Measurements from ENCODE around the gene MAP7D1. TPM values are rescaled to one million over a fixed set of nuclear protein-coding genes. Genes with fewer than 3 reads are reported as not detected.
A peak's percentile ranks its signal among the peaks of the same experiment; 100 is the strongest.

MAP7D1 gene
- total and polyA plus RNA-seq, 2 donors (not counting 3 experiments of a cell fraction or from before 2014, with no cell fraction given) = 69.7 to 193 TPM

- ChIA-PET POLR2A (no interaction called here), CTCF (interaction anchor here (0.8 to 1.5 kb wide), 6 partner anchors 8 to 50 kb away, joined by 3 to 5 read pairs (median 3); partner anchors contain the start of gene THRAP3)
- Histone ChIP-seq H3K79me2 (ENCODE audit: control insufficient read depth, insufficient read depth, low read length) (no peaks in the 10 kb centered on the region), H3K4me3 (replicated peaks in 1 of 3; ENCODE audit: insufficient read depth in 1 of 3, low read depth in 1 of 3, low read length in 3 of 3) (no peak overlapping the region), H4K20me1 (replicated peaks; ENCODE audit: control insufficient read depth, extremely low read depth, insufficient read depth, low read length) (no peaks in the 10 kb centered on the region), H3K9ac (replicated peaks; ENCODE audit: extremely low read depth, insufficient read depth, low read length) (no peak overlapping the region), H3K4me1 (ENCODE audit: control insufficient read depth, extremely low read depth, insufficient read depth, low read length) (no peaks in the 10 kb centered on the region), H3K36me3 (ENCODE audit: control insufficient read depth in 2 of 2, extremely low read depth in 1 of 2, insufficient read depth in 2 of 2, low read length in 2 of 2) (no peaks in the 10 kb centered on the region), H3K4me2 (ENCODE audit: insufficient read depth, low read length) (no peak overlapping the region), H2AFZ (ENCODE audit: low read depth, low read length) (no peak overlapping the region), H3K27ac (ENCODE audit: insufficient read depth, low read depth, low read length) (no peak overlapping the region), H3K9me3 (replicated peaks; ENCODE audit: control insufficient read depth, insufficient read depth, low read length) (no peaks in the 10 kb centered on the region), H3K9me1 (replicated peaks; ENCODE audit: control insufficient read depth, extremely low read depth, insufficient read depth, low read length) (no peaks in the 10 kb centered on the region), H3K27me3 (ENCODE audit: control insufficient read depth in 2 of 2, insufficient read depth in 2 of 2, low read length in 2 of 2) (no peaks in the 10 kb centered on the region)
- DNase-seq (ENCODE audit: low read depth, low spot score) (no peak), FAIRE-seq (peak; percentile 15)
- BruUV-seq (replicated peaks) = no TSS peak
- no peak for TF ChIP-seq POLR2AphosphoS5 (IDR thresholded peaks at IDR 0.05; ENCODE audit: insufficient read depth, low read depth, low read length)
- intact Hi-C loops (cut with micrococcal nuclease) = no loop called here
- dilution Hi-C loops (cut with MboI; ENCODE audit: extremely low pct_ligation_motif_present, low sequenced_read_pairs) = no loop called here
Observed at GRCh38 chr1:36211307-36211706, 55.3 kb downstream of the MAP7D1 start.

DNA sequence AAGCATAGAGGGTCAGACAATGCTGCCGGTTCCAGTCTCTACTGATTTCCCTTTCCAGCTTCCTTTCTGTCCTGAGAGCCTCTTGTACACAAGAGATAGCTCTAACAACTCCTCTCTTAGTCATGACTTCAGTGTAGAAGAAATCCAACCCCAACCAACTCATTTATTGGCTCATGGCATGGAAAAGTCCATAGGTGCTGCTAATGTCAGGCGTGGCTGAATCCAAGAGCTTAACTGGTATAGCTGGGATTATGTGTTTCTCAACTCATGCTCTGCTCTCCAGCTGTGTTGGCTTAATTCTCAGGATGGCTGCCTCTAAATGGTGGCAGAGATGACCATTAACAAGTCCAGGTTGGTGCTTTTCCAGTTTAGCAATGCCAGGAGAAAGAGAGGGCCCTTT is 55.9 kb downstream of the MAP7D1 start:
- ChIA-PET CTCF (interaction anchor here (0.8 to 1.5 kb wide), 5 partner anchors 10 to 51 kb away, joined by 3 to 5 read pairs (median 3); partner anchors contain the start of gene THRAP3), POLR2A (no interaction called here)
- Histone ChIP-seq H3K9me3 (replicated peaks; ENCODE audit: control insufficient read depth, insufficient read depth, low read length) (no peaks in the 10 kb centered on the region), H3K79me2 (ENCODE audit: control insufficient read depth, insufficient read depth, low read length) (no peaks in the 10 kb centered on the region), H3K9me1 (replicated peaks; ENCODE audit: control insufficient read depth, extremely low read depth, insufficient read depth, low read length) (no peaks in the 10 kb centered on the region), H3K27me3 (ENCODE audit: control insufficient read depth in 2 of 2, insufficient read depth in 2 of 2, low read length in 2 of 2) (no peaks in the 10 kb centered on the region), H3K9ac (replicated peaks; ENCODE audit: extremely low read depth, insufficient read depth, low read length) (no peak overlapping the region), H3K4me3 (replicated peaks in 1 of 3; ENCODE audit: insufficient read depth in 1 of 3, low read depth in 1 of 3, low read length in 3 of 3) (no peak overlapping the region), H3K4me1 (ENCODE audit: control insufficient read depth, extremely low read depth, insufficient read depth, low read length) (no peaks in the 10 kb centered on the region), H2AFZ (ENCODE audit: low read depth, low read length) (no peak overlapping the region), H3K4me2 (ENCODE audit: insufficient read depth, low read length) (no peak overlapping the region), H3K36me3 (ENCODE audit: control insufficient read depth in 2 of 2, extremely low read depth in 1 of 2, insufficient read depth in 2 of 2, low read length in 2 of 2) (no peaks in the 10 kb centered on the region), H3K27ac (ENCODE audit: insufficient read depth, low read depth, low read length) (no peak overlapping the region), H4K20me1 (replicated peaks; ENCODE audit: control insufficient read depth, extremely low read depth, insufficient read depth, low read length) (no peaks in the 10 kb centered on the region)
- no peak for TF ChIP-seq CTCF (IDR thresholded peaks at IDR 0.05; ENCODE audit: extremely low read depth in 1 of 2, insufficient read depth in 1 of 2, low read depth in 1 of 2, low read length in 2 of 2)
- no peak for TF ChIP-seq EZH2 (IDR thresholded peaks at IDR 0.05; ENCODE audit: borderline replicate concordance, low read depth, low read length, severe bottlenecking)
- FAIRE-seq (no peak), DNase-seq (ENCODE audit: low read depth, low spot score) (no peak)
- no TSS peak for BruUV-seq (replicated peaks)
- intact Hi-C loops (cut with micrococcal nuclease) = no loop called here
- dilution Hi-C loops (cut with MboI; ENCODE audit: extremely low pct_ligation_motif_present, low sequenced_read_pairs) = no loop called here
